ENCODE results near the gene NBL1. TPM values are rescaled to one million over a fixed set of nuclear protein-coding genes. Genes with fewer than 3 reads are reported as not detected.

The NBL1 gene
- total RNA-seq, 1 donor from 2014 or later, result 10.5 TPM

GRCh38 chr1:19703280-19703679, 59.2 kb downstream of the NBL1 start:
- Mint-ChIP-seq H3K4me1 (ENCODE audit: low read depth) (peaks cover 2% of the 10 kb centered on the region), H3K27me3 (no peaks in the 10 kb centered on the region), H3K4me3 (ENCODE audit: low read depth) (no peak overlapping the region), H3K9me3 (ENCODE audit: low read depth) (no peaks in the 10 kb centered on the region), H3K27ac (no peak overlapping the region), H3K36me3 (ENCODE audit: insufficient read depth) (peaks cover 1% of the 10 kb centered on the region)
- DNase-seq (ENCODE audit: low spot score, unreplicated experiment), result no peak
- TF ChIP-seq, protein P1, sequence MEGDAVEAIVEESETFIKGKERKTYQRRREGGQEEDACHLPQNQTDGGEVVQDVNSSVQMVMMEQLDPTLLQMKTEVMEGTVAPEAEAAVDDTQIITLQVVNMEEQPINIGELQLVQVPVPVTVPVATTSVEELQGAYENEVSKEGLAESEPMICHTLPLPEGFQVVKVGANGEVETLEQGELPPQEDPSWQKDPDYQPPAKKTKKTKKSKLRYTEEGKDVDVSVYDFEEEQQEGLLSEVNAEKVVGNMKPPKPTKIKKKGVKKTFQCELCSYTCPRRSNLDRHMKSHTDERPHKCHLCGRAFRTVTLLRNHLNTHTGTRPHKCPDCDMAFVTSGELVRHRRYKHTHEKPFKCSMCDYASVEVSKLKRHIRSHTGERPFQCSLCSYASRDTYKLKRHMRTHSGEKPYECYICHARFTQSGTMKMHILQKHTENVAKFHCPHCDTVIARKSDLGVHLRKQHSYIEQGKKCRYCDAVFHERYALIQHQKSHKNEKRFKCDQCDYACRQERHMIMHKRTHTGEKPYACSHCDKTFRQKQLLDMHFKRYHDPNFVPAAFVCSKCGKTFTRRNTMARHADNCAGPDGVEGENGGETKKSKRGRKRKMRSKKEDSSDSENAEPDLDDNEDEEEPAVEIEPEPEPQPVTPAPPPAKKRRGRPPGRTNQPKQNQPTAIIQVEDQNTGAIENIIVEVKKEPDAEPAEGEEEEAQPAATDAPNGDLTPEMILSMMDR (IDR thresholded peaks at IDR 0.05; ENCODE audit: unreplicated experiment), result no peak

DNA sequence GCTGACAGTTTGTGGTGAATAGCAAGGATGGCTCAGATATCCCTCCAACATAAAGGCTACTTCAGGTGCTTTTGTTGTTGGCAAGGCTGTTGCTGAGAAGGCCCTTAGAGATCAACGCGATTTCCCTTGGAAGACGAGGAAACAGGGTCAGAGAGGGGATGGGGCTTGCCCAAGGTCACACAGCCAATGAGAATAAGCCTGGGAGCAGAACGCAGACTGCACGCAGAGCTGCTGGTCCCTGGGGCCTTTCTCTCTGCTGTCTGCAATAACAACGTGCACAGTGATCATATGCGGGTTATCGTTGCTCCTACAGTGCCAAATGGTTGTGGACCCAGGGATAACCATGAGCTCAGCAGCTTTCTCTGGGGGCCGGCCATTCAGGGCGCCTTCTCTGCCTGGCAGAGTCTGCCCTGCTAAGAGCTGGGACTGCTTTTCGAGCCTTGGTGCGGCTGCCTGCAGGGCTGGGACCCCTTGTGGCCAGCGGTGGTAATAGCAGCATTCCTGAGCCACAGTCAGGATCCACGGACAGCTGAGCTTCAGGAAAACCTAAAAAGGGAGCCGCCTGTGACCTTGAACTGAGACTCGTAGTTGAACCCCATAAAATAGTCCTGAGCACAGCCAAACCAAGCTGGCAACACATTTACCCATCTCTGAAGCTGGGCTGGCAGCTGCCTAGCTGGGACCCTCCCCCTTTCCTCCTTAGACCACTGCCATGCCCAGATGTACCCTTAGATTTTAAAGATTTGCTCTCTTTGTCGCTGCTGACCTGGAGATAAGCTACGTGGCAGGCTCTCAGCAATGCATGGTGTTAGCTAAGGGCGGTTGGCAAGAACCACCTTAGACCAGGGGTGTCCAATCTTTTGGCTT, 60.4 kb downstream of the NBL1 start:
- H3K4me1 Mint-ChIP-seq (ENCODE audit: low read depth), result peaks cover 2% of the 10 kb centered on the region
- peak; percentile 74 for DNase-seq (ENCODE audit: low spot score, unreplicated experiment)
- no peaks in the 10 kb centered on the region for H3K27me3 Mint-ChIP-seq
- peaks cover 1% of the 10 kb centered on the region for H3K36me3 Mint-ChIP-seq (ENCODE audit: insufficient read depth)
- H3K9me3 Mint-ChIP-seq (ENCODE audit: low read depth), result no peaks in the 10 kb centered on the region
- no peak overlapping the region for H3K4me3 Mint-ChIP-seq (ENCODE audit: low read depth)
- TF ChIP-seq, protein P1 (IDR thresholded peaks at IDR 0.05; ENCODE audit: unreplicated experiment), result peak; percentile 90
- no peak overlapping the region for H3K27ac Mint-ChIP-seq

DNA sequence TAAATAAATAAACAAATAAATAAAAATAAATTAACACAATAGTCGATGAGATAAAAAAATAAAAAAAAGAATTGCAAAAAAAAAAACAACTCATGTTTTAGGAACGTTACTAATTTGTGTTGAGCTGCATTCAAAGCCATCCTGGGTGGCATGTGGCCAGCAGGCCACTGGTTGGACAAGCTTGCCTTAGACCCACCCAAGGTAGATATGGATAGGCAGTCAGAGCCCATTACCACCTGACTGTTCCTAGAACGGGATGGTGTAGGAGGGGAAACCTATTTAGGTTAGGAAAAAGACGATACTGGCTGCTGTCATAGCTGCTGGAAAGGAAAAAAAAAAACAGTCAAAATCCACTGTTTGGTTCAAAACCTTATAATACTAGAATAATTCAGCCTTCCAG, 61.4 kb downstream of the NBL1 start:
- TF ChIP-seq, protein P1 (IDR thresholded peaks at IDR 0.05; ENCODE audit: unreplicated experiment), result no peak
- no peak overlapping the region for H3K27ac Mint-ChIP-seq
- H3K4me1 Mint-ChIP-seq (ENCODE audit: low read depth), result no peaks in the 10 kb centered on the region
- H3K4me3 Mint-ChIP-seq (ENCODE audit: low read depth), result no peak overlapping the region
- H3K27me3 Mint-ChIP-seq, result no peaks in the 10 kb centered on the region
- H3K36me3 Mint-ChIP-seq (ENCODE audit: insufficient read depth), result peaks cover 1% of the 10 kb centered on the region
- no peaks in the 10 kb centered on the region for H3K9me3 Mint-ChIP-seq (ENCODE audit: low read depth)
- no peak for DNase-seq (ENCODE audit: low spot score, unreplicated experiment)

DNA sequence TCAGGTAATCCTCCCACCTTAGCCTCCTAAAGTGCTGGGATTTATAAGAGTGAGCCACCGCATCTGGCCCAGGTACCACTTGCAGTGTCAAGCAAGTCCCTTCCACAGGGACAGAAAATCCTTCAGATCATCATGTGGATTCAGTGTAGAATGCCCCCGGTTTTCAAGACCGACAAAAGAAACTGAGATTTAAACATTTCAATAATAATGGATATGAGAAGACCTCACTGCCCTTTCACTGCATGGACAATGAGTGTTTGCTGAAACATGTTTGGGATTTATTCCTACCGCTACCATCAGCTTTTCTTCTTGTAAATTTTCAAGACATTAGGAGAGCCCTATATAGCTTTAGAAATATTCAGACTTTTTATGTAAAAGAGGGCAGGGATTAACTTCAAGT, 62.0 kb downstream of the NBL1 start:
- Mint-ChIP-seq H3K9me3 (ENCODE audit: low read depth) (no peaks in the 10 kb centered on the region), H3K4me1 (ENCODE audit: low read depth) (peaks cover 2% of the 10 kb centered on the region), H3K27ac (no peak overlapping the region), H3K4me3 (ENCODE audit: low read depth) (no peak overlapping the region), H3K27me3 (no peaks in the 10 kb centered on the region), H3K36me3 (ENCODE audit: insufficient read depth) (peaks cover 1% of the 10 kb centered on the region)
- no peak for DNase-seq (ENCODE audit: low spot score, unreplicated experiment)
- TF ChIP-seq, protein P1 (IDR thresholded peaks at IDR 0.05; ENCODE audit: unreplicated experiment), result no peak

Other genes with a start within 250 kb of the NBL1 start
- 189 and 211 TPM in 2 replicates for gene CAPZB, start 158.8 kb upstream of the NBL1 start, total RNA-seq
- not detected in 2 replicates for gene HTR6, start 20.6 kb downstream of the NBL1 start, total RNA-seq
- gene TMCO4, start 155.6 kb downstream of the NBL1 start, total RNA-seq, result 16.4 and 18.6 TPM in 2 replicates
- 0.24 TPM in 1 of 2 replicates, not detected in the other for gene RNF186, start 171.0 kb downstream of the NBL1 start, total RNA-seq
- 19.0 and 19.9 TPM in 2 replicates for gene OTUD3, start 238.1 kb downstream of the NBL1 start, total RNA-seq

Data from progenitor cell of endocrine pancreas (in vitro differentiated cells).